22Rv1 (cell line): Measurements from ENCODE around the gene AKT3.

Experiments used
- CTCF ChIP-seq: fragments of 450-650 bp; IDR thresholded peaks from 2 replicates; pipeline ENCODE4 v1.5.1; 2017; ENCODE audit warnings: mild to moderate bottlenecking
- ZFX ChIP-seq: fragments of 450-650 bp; IDR thresholded peaks from 2 replicates; pipeline ENCODE4 v1.6.1; 2017; ENCODE audit warnings: antibody characterized with exemption, borderline replicate concordance

- TF ChIP-seq CTCF (no peak), ZFX (no peak)
Observed at GRCh38 chr1:243884603-243885002, 34.6 kb upstream of the AKT3 start.
